Natural killer cell (primary cell): ENCODE data around the gene HOXD11. TPM values are rescaled to one million over a fixed set of nuclear protein-coding genes. Genes with fewer than 3 reads are reported as not detected.

Source experiments
- ATAC-seq, 3 donors: fragments of 150-1000 bp in 2 of 3; fragments of 200-7000 bp in 1 of 3; cut with Tn5 transposase; 1 replicate in 1 of 3; 2 replicates in 2 of 3; pipeline ENCODE4 v1.10.0; 2021; ENCODE audit warnings: mild to moderate bottlenecking in 2 of 3, moderate library complexity in 2 of 3
- DNase-seq, 2 donors: peaks; one replicate each; pipeline versions ENCODE4 v3.0.0 to v3.0.0-alpha.2; 2013 to 2021; ENCODE audit warnings: mixed read lengths in 1 of 2
- H3K27ac ChIP-seq: one replicate; pipeline ENCODE4 v1.5.1; 2013; ENCODE audit warnings: mild to moderate bottlenecking, low read length
- H3K27me3 ChIP-seq: one replicate; pipeline ENCODE4 v1.6.1; 2013; ENCODE audit warnings: low read length; ENCODE audit not compliant: control insufficient read depth, insufficient read depth
- H3K36me3 ChIP-seq: one replicate; pipeline ENCODE4 v1.6.1; 2013; ENCODE audit warnings: low read length; ENCODE audit not compliant: control insufficient read depth, insufficient read depth
- H3K4me1 ChIP-seq: one replicate; pipeline ENCODE4 v1.6.1; 2013; ENCODE audit warnings: low read length; ENCODE audit not compliant: control insufficient read depth, insufficient read depth
- H3K4me3 ChIP-seq: one replicate; pipeline ENCODE4 v1.5.1; 2013; ENCODE audit warnings: low read length
- H3K9me3 ChIP-seq: one replicate; pipeline ENCODE4 v1.6.1; 2013; ENCODE audit warnings: low read length; ENCODE audit not compliant: control insufficient read depth, insufficient read depth
- H3K27ac Mint-ChIP-seq, 2 donors: one replicate each; pipeline ENCODE4 v1.8.0; 2022; ENCODE audit warnings: mild to moderate bottlenecking in 2 of 2, mixed read lengths in 2 of 2, moderate library complexity in 1 of 2
- H3K27me3 Mint-ChIP-seq, 2 donors: one replicate each; pipeline ENCODE4 v1.8.0; 2022; ENCODE audit warnings: low read depth in 2 of 2, mixed read lengths in 2 of 2
- H3K36me3 Mint-ChIP-seq: one replicate; pipeline ENCODE4 v1.8.0; 2022; ENCODE audit warnings: mixed read lengths
- H3K4me1 Mint-ChIP-seq, 2 donors: one replicate each; pipeline ENCODE4 v1.8.0; 2022; ENCODE audit warnings: mixed read lengths in 2 of 2
- H3K4me3 Mint-ChIP-seq: one replicate; pipeline ENCODE4 v1.8.0; 2022; ENCODE audit warnings: mild to moderate bottlenecking, moderate library complexity, mixed read lengths
- H3K9me3 Mint-ChIP-seq, 2 donors: one replicate each; pipeline ENCODE4 v1.8.0; 2022; ENCODE audit warnings: mixed read lengths in 2 of 2
- WGBS: methylation state at CpG from one replicate; pipeline ENCODE4 v1.1.7; 2013; ENCODE audit warnings: missing lambda C conversion rate; ENCODE audit not compliant: insufficient coverage; 5-methylcytosine and 5-hydroxymethylcytosine counted together
- intact Hi-C: fragments of 100-400 bp; cut with micrococcal nuclease; formaldehyde crosslinking; loops from one replicate; pipeline ENCODE4 v1.14.2; 2022
- total RNA-seq, 4 donors: library from RNA; stranded (reverse); fragments of 120-200 nt in 1 of 4; gene quantifications; one replicate each; pipeline versions ENCODE4 v1.2.3 to v1.2.4, GENCODE V29; 2013 to 2022
- TF ChIP-seq, protein P1 (sequence below): fragments of 200-600 bp; IDR thresholded peaks from one replicate; pipeline ENCODE4 v1.8.0; 2022; ENCODE audit warnings: antibody characterized with exemption

HOXD11 gene
- total RNA-seq, 3 donors from 2014 or later (not counting 1 experiment from before 2014, with no cell fraction given), result not detected

GRCh38 chr2:176111309-176111663 lies 4.2 kb downstream of the HOXD11 start:
- DNase-seq (peak in 1 of 2 donors; percentile 39), ATAC-seq (no peak)
- H3K27ac ChIP-seq, result no peak overlapping the region
- no peaks in the 10 kb centered on the region for H3K9me3 Mint-ChIP-seq
- H3K36me3 ChIP-seq, result no peaks in the 10 kb centered on the region
- H3K36me3 Mint-ChIP-seq, result peaks cover 8% of the 10 kb centered on the region
- peaks cover 3% of the 10 kb centered on the region for H3K4me1 ChIP-seq
- no peak overlapping the region for H3K4me3 ChIP-seq
- H3K4me1 Mint-ChIP-seq, result peaks cover 0 to 8% of the 10 kb centered on the region in 2 donors
- peaks cover 77% of the 10 kb centered on the region for H3K27me3 ChIP-seq
- WGBS, result 4% methylated on average over 16 of the region's 16 CpGs
- peaks cover 3% of the 10 kb centered on the region for H3K9me3 ChIP-seq
- TF ChIP-seq, protein P1, sequence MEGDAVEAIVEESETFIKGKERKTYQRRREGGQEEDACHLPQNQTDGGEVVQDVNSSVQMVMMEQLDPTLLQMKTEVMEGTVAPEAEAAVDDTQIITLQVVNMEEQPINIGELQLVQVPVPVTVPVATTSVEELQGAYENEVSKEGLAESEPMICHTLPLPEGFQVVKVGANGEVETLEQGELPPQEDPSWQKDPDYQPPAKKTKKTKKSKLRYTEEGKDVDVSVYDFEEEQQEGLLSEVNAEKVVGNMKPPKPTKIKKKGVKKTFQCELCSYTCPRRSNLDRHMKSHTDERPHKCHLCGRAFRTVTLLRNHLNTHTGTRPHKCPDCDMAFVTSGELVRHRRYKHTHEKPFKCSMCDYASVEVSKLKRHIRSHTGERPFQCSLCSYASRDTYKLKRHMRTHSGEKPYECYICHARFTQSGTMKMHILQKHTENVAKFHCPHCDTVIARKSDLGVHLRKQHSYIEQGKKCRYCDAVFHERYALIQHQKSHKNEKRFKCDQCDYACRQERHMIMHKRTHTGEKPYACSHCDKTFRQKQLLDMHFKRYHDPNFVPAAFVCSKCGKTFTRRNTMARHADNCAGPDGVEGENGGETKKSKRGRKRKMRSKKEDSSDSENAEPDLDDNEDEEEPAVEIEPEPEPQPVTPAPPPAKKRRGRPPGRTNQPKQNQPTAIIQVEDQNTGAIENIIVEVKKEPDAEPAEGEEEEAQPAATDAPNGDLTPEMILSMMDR, result no peak
- H3K4me3 Mint-ChIP-seq, result peak overlapping the region; percentile 9
- H3K27ac Mint-ChIP-seq, result no peak overlapping the region
- intact Hi-C loops, result loop anchor here (5.0 kb wide), 1 partner anchor 34 kb away; no protein-coding TSS in a partner anchor
- peaks cover 65 to 68% of the 10 kb centered on the region in 2 donors for H3K27me3 Mint-ChIP-seq

- no peak for ATAC-seq
- H3K9me3 Mint-ChIP-seq, result no peaks in the 10 kb centered on the region
- peaks cover 68 to 70% of the 10 kb centered on the region in 2 donors for H3K27me3 Mint-ChIP-seq
- Histone ChIP-seq H3K27ac (no peak overlapping the region), H3K9me3 (peaks cover 6% of the 10 kb centered on the region), H3K27me3 (peaks cover 79% of the 10 kb centered on the region), H3K36me3 (no peaks in the 10 kb centered on the region), H3K4me1 (peaks cover 3% of the 10 kb centered on the region), H3K4me3 (no peak overlapping the region)
- H3K27ac Mint-ChIP-seq, result no peak overlapping the region
- no peak overlapping the region for H3K4me3 Mint-ChIP-seq
- 8% methylated on average over 28 of the region's 29 CpGs for WGBS
- peaks cover 0 to 5% of the 10 kb centered on the region in 2 donors for H3K4me1 Mint-ChIP-seq
- H3K36me3 Mint-ChIP-seq, result peaks cover 8% of the 10 kb centered on the region
- intact Hi-C loops, result loop anchor here (5.0 kb wide), 1 partner anchor 35 kb away; no protein-coding TSS in a partner anchor
- no peak for DNase-seq
- TF ChIP-seq, protein P1, result no peak
Observed at GRCh38 chr2:176111846-176112374, 4.8 kb downstream of the HOXD11 start.

GRCh38 chr2:176112375-176113302 lies 5.6 kb downstream of the HOXD11 start:
- intact Hi-C loops, result loop anchor here (5.0 kb wide), 1 partner anchor 35 kb away; no protein-coding TSS in a partner anchor
- TF ChIP-seq, protein P1, result no peak
- 9% methylated on average over 40 of the region's 40 CpGs for WGBS

More at GRCh38 chr2:176112375-176113302, 5.6 kb downstream of the HOXD11 start:
- H3K36me3 ChIP-seq, result no peaks in the 10 kb centered on the region
- Mint-ChIP-seq H3K36me3 (peaks cover 8% of the 10 kb centered on the region), H3K4me3 (no peak overlapping the region), H3K4me1 (peaks cover 0 to 5% of the 10 kb centered on the region in 2 donors), H3K9me3 (no peaks in the 10 kb centered on the region), H3K27ac (no peak overlapping the region), H3K27me3 (peaks cover 71 to 77% of the 10 kb centered on the region in 2 donors)
- peaks cover 86% of the 10 kb centered on the region for H3K27me3 ChIP-seq
- no peaks in the 10 kb centered on the region for H3K4me1 ChIP-seq
- ATAC-seq, result no peak
- DNase-seq, result no peak
- peaks cover 8% of the 10 kb centered on the region for H3K9me3 ChIP-seq
- H3K4me3 ChIP-seq, result no peak overlapping the region
- H3K27ac ChIP-seq, result no peak overlapping the region
